Endothelial cell of umbilical vein (primary cell): ENCODE measurements around the gene FAM120AOS. TPM values are rescaled to one million over a fixed set of nuclear protein-coding genes. Genes with fewer than 3 reads are reported as not detected.

ENCODE experiments used
- BruUV-seq: library from RNA; stranded (reverse); fragments of 400-500 nt; replicated peaks from 2 replicates; lab custom pipeline; 2021; lab: Mats Ljungman, UMichigan
- CTCF ChIA-PET: fragments of 300-600, 350-600 bp; sonication (Branson Sonifier 250); formaldehyde crosslinking; loops from one replicate; lab custom pipeline; 2021; ENCODE audit warnings: antibody characterized with exemption, inconsistent platforms; lab: Charles Lee
- POLR2A ChIA-PET: fragments of 300-600, 350-600 bp; sonication (Branson Sonifier 250); formaldehyde crosslinking; loops from one replicate; lab custom pipeline; 2021; ENCODE audit warnings: antibody characterized with exemption, inconsistent platforms; lab: Charles Lee
- DNase-seq: peaks from one replicate; pipeline ENCODE4 v3.0.0-alpha.2; 2011; ENCODE audit warnings: low read depth, low spot score
- FAIRE-seq: peaks from 2 replicates; lab custom pipeline; 2011; peaks lifted over from hg19 to GRCh38; lab: Jason Lieb, UNC
- H2AFZ ChIP-seq: 2 replicates; pipeline ENCODE4 v1.6.0; 2012; ENCODE audit warnings: low read depth, low read length, control low read depth, inconsistent platforms
- H3K27ac ChIP-seq: 2 replicates; pipeline ENCODE4 v1.5.1; 2011; ENCODE audit warnings: low read depth, mild to moderate bottlenecking, control low read depth, low read length, moderate library complexity; ENCODE audit not compliant: insufficient read depth
- H3K27me3 ChIP-seq, 2 experiments: 2 replicates each; pipeline versions ENCODE4 v1.6.0 to v1.6.1; 2011; ENCODE audit warnings: low read length in 2 of 2, mixed read lengths in 1 of 2; ENCODE audit not compliant: control insufficient read depth in 2 of 2, insufficient read depth in 2 of 2
- H3K36me3 ChIP-seq, 2 experiments: 2 replicates in 1 of 2; 3 replicates in 1 of 2; pipeline ENCODE4 v1.5.1; 2011; ENCODE audit warnings: low read length in 2 of 2, mild to moderate bottlenecking in 1 of 2, moderate library complexity in 1 of 2; ENCODE audit not compliant: control insufficient read depth in 2 of 2, insufficient read depth in 2 of 2; ENCODE audit errors: extremely low read depth in 1 of 2
- H3K4me1 ChIP-seq: 3 replicates; pipeline ENCODE4 v1.5.1; 2011; ENCODE audit warnings: mild to moderate bottlenecking, low read length; ENCODE audit not compliant: control insufficient read depth, insufficient read depth; ENCODE audit errors: extremely low read depth
- H3K4me2 ChIP-seq: 2 replicates; pipeline ENCODE4 v1.6.1; 2011; ENCODE audit warnings: low read length, control low read depth, mixed read lengths; ENCODE audit not compliant: insufficient read depth
- H3K4me3 ChIP-seq, 3 experiments: fragments of 200-600 bp in 1 of 3; sonication (generic), shearing (Covaris generic) in 1 of 3; replicated peaks in 1 of 3; 2 replicates each; pipeline ENCODE4 v1.5.1; 2011 to 2016; ENCODE audit warnings: control low read depth in 3 of 3, low read length in 3 of 3, mild to moderate bottlenecking in 2 of 3, inconsistent platforms in 1 of 3, low read depth in 1 of 3, moderate library complexity in 1 of 3; ENCODE audit not compliant: insufficient read depth in 1 of 3
- H3K79me2 ChIP-seq: 2 replicates; pipeline ENCODE4 v1.6.0; 2012; ENCODE audit warnings: low read length, inconsistent platforms; ENCODE audit not compliant: control insufficient read depth, insufficient read depth
- H3K9ac ChIP-seq: replicated peaks from 2 replicates; pipeline ENCODE3; 2011; ENCODE audit warnings: low read length, control low read depth; ENCODE audit not compliant: insufficient read depth; ENCODE audit errors: extremely low read depth
- H3K9me1 ChIP-seq: replicated peaks from 3 replicates; pipeline ENCODE4 v1.6.0; 2011; ENCODE audit warnings: mild to moderate bottlenecking, low read length; ENCODE audit not compliant: control insufficient read depth, insufficient read depth; ENCODE audit errors: extremely low read depth
- H3K9me3 ChIP-seq: replicated peaks from 2 replicates; pipeline ENCODE4 v1.5.1; 2012; ENCODE audit warnings: low read length, inconsistent platforms; ENCODE audit not compliant: control insufficient read depth, insufficient read depth
- H4K20me1 ChIP-seq: replicated peaks from 2 replicates; pipeline ENCODE3; 2011; ENCODE audit warnings: mild to moderate bottlenecking, low read length; ENCODE audit not compliant: control insufficient read depth, insufficient read depth; ENCODE audit errors: extremely low read depth
- EZH2 ChIP-seq: IDR thresholded peaks from 2 replicates; pipeline ENCODE4 v1.6.1; 2012; ENCODE audit warnings: borderline replicate concordance, low read depth, mild to moderate bottlenecking, moderate library complexity, low read length, inconsistent platforms; ENCODE audit not compliant: severe bottlenecking
- FOS ChIP-seq: IDR thresholded peaks from 2 replicates; pipeline ENCODE4 v1.6.1; 2011; ENCODE audit warnings: mild to moderate bottlenecking, low read length, moderate library complexity, borderline replicate concordance; ENCODE audit not compliant: insufficient read depth
- GATA2 ChIP-seq: IDR thresholded peaks from 2 replicates; pipeline ENCODE4 v1.7.0; 2011; ENCODE audit warnings: low read depth, mild to moderate bottlenecking, moderate library complexity, mixed read lengths, low read length; ENCODE audit not compliant: insufficient read length, insufficient read depth
- JUN ChIP-seq: IDR thresholded peaks from 2 replicates; pipeline ENCODE4 v1.6.1; 2011; ENCODE audit warnings: borderline replicate concordance, low read depth; ENCODE audit not compliant: insufficient read length, insufficient read depth
- MYC ChIP-seq: IDR thresholded peaks from one replicate; pipeline ENCODE4 v1.6.1; 2011; ENCODE audit warnings: mild to moderate bottlenecking, low read depth, low read length
- POLR2A ChIP-seq: IDR thresholded peaks from 2 replicates; pipeline ENCODE4 v1.6.1; 2012; ENCODE audit warnings: low read depth, mild to moderate bottlenecking, control low read depth, low read length
- POLR2AphosphoS5 ChIP-seq: IDR thresholded peaks from 2 replicates; pipeline ENCODE4 v1.6.1; 2012; ENCODE audit warnings: low read depth, mild to moderate bottlenecking, control low read depth, low read length, moderate library complexity; ENCODE audit not compliant: insufficient read depth
- dilution Hi-C: fragments of 300-500 bp; cut with MboI; formaldehyde crosslinking; loops from one replicate; pipeline ENCODE4 v1.15.0; 2019; ENCODE audit warnings: low sequenced_read_pairs; ENCODE audit not compliant: extremely low pct_ligation_motif_present
- intact Hi-C: fragments of 100-400 bp; cut with micrococcal nuclease; formaldehyde crosslinking; loops from one replicate; pipeline ENCODE4 v1.10.0; 2022
- polyA plus RNA-seq, 4 experiments: library from polyadenylated mRNA; depleted of rRNA in 3 of 4; stranded (reverse) in 3 of 4; unstranded in 1 of 4; fragments of >200 nt; gene quantifications; 2 replicates each; pipeline versions ENCODE4 v1.2.1 to v1.2.3, GENCODE V29; 2011 to 2012; ENCODE audit warnings: missing spikeins in 1 of 4
- total RNA-seq: library from RNA; stranded (reverse); gene quantifications from 2 replicates; pipeline ENCODE4 v1.2.3, GENCODE V29; 2021
- TF ChIP-seq, protein P1 (sequence below), 2 donors: IDR thresholded peaks; 1 replicate in 1 of 2; 2 replicates in 1 of 2; pipeline ENCODE4 v1.5.1; 2011; ENCODE audit warnings: low read length in 2 of 2, mild to moderate bottlenecking in 2 of 2, moderate library complexity in 2 of 2, control low read depth in 1 of 2, inconsistent platforms in 1 of 2, low read depth in 1 of 2; ENCODE audit not compliant: insufficient read depth in 1 of 2; ENCODE audit errors: extremely low read depth in 1 of 2
- TF ChIP-seq, protein P2 (sequence below): IDR thresholded peaks from 2 replicates; pipeline ENCODE4 v1.6.1; 2011; ENCODE audit not compliant: insufficient read depth, insufficient read length

Gene FAM120AOS
- total and polyA plus RNA-seq, 2 donors (not counting 3 experiments of a cell fraction or from before 2014, with no cell fraction given), result 25.9 to 32.4 TPM

DNA sequence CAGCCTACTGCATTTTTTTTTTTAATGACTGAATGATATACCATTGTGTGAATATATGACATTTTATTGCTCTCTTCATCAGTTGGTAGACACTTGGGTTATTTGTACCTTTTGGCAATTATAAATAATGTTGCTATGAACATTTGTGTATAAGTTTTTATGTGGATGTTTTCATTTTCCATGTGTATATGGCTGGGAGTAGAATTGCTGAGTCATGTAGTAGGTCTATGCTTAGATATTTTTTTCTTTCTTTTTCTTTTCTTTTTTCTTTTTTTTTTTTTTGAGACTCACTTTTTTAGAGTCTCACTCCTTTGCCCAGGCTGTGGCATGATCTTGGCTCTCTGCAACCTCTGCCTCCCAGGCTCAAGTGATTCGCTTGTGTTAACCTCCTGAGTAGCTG is 32.9 kb upstream of the FAM120AOS start:
- Histone ChIP-seq H3K27ac (no peak overlapping the region), H3K9me3 (no peaks in the 10 kb centered on the region), H3K36me3 (peaks cover 0 to 7% of the 10 kb centered on the region in 2 experiments), H3K4me3 (no peak overlapping the region), H4K20me1 (no peaks in the 10 kb centered on the region), H3K27me3 (no peaks in the 10 kb centered on the region), H3K4me1 (peaks cover 12% of the 10 kb centered on the region), H3K79me2 (peaks cover 82% of the 10 kb centered on the region), H2AFZ (no peak overlapping the region), H3K9me1 (no peaks in the 10 kb centered on the region), H3K4me2 (no peak overlapping the region), H3K9ac (no peak overlapping the region)
- ChIA-PET POLR2A (no interaction called here), CTCF (no interaction called here)
- no peak for TF ChIP-seq POLR2A
- no peak for TF ChIP-seq EZH2
- TF ChIP-seq, protein P1, sequence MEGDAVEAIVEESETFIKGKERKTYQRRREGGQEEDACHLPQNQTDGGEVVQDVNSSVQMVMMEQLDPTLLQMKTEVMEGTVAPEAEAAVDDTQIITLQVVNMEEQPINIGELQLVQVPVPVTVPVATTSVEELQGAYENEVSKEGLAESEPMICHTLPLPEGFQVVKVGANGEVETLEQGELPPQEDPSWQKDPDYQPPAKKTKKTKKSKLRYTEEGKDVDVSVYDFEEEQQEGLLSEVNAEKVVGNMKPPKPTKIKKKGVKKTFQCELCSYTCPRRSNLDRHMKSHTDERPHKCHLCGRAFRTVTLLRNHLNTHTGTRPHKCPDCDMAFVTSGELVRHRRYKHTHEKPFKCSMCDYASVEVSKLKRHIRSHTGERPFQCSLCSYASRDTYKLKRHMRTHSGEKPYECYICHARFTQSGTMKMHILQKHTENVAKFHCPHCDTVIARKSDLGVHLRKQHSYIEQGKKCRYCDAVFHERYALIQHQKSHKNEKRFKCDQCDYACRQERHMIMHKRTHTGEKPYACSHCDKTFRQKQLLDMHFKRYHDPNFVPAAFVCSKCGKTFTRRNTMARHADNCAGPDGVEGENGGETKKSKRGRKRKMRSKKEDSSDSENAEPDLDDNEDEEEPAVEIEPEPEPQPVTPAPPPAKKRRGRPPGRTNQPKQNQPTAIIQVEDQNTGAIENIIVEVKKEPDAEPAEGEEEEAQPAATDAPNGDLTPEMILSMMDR (IDR thresholded peaks at IDR 0.05; ENCODE audit: extremely low read depth in 1 of 2, insufficient read depth in 1 of 2, low read depth in 1 of 2, low read length in 2 of 2), result no peak
- TF ChIP-seq JUN, result no peak
- no peak for TF ChIP-seq POLR2AphosphoS5
- no peak for TF ChIP-seq MYC
- TF ChIP-seq, protein P2, sequence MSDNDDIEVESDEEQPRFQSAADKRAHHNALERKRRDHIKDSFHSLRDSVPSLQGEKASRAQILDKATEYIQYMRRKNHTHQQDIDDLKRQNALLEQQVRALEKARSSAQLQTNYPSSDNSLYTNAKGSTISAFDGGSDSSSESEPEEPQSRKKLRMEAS, result no peak
- TF ChIP-seq FOS, result no peak
- TF ChIP-seq GATA2, result no peak
- BruUV-seq, result no TSS peak
- DNase-seq, result no peak
- intact Hi-C loops, result no loop called here
- dilution Hi-C loops, result no loop called here
- FAIRE-seq, result no peak
